GM18868 (cell line): ENCODE measurements around the gene CCDC167.

ENCODE experiments used
- ATAC-seq: cut with Tn5 transposase; IDR thresholded peaks from one replicate; pipeline ENCODE4 v1.9.1; 2021; ENCODE audit warnings: mild to moderate bottlenecking, moderate library complexity; ENCODE audit not compliant: unreplicated experiment

Gene CCDC167

DNA sequence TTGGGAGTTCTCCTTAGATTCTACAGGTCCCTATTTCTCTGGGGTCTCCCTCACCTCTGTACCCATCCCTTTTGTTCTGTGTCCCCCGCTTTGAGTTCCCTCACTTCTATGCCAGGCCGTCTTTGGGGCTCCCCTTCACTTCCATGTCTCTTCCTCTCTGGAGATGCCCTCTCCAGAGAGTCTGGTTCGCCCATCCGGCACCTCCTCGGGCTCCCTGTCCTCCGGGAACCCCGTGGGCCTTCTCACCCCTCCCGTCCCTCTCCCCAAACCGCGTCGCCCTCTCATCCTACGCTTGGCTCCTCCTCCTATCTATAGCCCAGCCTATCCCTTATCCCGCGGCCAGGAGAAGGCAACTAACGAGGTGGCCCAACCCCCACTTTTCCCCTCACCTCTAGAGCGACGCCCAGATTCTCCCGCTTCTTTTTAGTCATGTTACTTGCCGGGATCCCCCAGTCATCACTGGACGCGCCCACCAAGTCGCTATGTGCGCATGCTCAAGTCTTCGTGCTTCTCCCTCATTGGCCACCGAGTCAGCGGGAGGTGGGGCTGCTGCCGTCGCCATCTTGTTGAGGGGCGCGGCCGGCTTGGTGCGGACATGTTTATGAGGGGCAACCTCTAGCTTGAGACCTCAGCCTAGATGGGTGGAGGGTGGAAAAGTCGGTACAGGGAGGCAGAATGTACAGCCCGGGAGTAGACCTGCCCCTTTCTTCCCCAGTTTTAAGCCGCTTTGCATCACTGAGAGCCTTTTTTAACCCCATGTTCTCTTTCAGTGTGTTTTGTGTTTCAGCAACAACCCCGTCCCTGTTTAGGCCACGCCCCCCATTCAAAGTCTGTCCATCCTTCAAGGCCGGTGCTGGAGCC lies at the start of gene CCDC167:
Gene CCDC167, minus strand, starts transcription at position 461 of the 861 bp plus-strand sequence. Its CDS starts 30 bp downstream, at position 431.
- ATAC-seq, result peak; percentile 83

DNA sequence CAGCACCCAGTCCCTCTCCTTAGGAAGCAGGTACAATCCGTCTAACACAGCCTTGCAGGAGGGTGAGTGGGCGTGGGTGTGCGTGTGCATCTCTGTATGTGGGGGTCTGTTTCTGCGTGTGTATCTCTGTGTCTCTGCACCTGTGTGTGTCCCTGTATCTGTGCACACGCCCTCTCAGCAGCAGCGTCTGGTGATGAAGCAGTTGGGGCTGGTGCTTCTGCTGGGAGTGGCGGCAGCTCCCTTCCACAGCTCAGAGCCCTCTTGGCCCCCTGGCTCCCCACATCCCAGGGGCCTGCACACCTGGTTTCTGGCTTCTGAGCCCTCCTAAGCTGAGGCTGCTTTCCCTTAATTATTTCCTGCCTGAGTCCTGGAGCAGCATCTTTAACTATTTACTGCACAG lies 49.5 kb upstream of the CCDC167 start:
- ATAC-seq, result no peak

DNA sequence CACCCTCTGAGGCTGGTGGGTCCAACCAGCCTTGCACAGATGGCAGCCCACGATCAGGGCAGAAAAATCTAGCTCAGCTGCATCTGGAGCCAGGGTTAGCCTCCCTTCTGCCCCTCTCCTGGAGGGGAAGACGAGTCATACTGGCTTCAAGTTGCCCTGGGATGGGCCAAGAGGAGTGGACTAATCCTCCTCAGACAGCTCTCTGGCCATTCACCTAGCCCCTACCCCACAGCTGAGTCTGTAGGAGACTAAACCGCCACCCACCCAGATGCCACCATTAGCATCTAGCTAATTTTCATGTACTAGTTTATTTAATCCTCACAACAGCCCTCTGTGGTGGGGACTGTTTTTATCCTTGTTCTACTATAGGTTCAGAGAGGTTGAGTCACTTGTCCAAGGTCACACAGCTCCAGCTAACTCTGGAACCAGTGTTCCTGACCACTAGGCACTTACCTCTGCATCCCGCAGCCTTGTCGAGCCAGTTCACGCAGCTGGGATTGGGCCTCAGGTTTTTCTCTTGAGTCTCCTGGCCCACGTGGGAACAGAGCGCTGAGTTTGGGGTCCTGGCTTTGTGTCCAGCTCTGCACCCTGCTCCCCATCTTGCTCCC lies 48.5 kb upstream of the CCDC167 start:
- no peak for ATAC-seq

DNA sequence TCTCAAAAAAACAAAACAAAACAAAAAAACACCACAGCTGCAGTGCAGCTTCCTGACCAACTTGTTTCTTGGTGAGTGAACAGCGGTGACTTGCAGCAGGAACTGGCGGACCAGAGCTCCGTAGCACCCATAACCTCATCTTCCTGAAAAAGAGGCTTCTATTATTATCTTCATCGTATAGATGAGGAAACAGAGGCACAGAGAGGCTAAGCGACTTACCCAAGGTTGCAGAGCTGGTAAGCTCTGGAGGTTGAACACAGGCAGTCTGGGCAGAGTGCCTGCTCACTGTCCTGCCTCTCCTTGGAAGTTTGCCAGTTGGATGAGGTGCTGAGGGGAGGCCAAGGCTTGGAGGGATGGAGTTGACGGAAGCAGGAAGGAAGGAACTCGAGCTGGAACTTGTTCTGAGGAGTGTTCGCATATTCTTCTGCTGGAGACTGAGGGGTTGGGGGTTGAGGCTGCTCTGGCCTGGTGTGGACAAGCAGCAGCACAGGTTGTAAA lies 47.9 kb upstream of the CCDC167 start:
- no peak for ATAC-seq

DNA sequence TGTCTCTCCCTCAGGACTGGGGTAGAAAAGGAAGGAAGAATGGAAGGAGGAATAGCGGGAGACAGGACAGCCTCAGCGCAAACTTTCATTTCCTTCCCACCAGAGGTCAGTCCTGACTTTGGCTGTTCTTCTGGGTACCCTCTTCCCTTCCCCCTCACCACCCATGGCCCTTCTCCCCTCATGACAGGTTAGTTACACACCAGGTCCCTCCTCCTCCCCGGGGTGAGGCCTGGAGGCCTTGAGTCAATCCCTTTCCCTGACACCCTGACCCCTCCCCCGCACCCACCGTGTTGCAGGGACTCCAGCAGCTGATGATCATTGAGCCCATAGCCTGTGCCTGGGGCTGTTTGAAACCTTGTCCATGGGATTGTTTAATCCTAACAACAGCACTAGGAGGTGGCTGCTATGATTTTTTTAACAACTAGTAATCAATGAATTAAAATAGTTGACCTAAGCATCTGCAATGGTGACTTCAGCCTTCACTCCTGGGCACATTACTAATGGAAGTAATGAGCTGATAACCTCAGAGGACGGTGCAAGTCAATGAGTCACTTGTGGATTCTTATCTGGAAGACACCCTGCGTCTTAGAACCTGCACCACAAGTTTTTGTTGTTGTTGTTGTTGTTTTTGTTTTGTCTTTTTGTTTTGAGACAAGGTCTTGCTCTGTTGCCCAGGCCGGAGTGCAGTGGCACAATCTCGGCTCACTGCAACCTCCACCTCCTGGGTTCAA lies 46.6 kb upstream of the CCDC167 start:
- ATAC-seq, result no peak

DNA sequence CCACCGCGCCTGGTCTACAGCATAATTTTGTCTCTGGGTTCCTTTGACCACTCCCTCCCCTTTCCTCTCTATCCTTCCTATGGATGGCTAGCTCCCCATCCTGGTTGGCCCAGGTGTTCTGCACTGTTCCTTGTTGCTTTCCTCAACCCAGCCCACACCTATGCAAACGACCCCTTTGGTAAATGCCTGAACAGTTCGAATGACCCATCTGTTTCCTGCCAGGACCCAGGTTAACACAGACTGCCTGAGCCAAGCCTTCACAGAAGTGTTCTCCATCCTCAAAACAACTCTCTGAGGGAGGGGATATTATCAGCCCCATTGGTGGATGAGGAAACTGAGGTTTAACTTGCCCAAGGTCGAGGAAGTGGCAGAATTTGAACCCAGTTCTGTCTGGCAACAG lies 44.8 kb upstream of the CCDC167 start:
- ATAC-seq, result no peak

DNA sequence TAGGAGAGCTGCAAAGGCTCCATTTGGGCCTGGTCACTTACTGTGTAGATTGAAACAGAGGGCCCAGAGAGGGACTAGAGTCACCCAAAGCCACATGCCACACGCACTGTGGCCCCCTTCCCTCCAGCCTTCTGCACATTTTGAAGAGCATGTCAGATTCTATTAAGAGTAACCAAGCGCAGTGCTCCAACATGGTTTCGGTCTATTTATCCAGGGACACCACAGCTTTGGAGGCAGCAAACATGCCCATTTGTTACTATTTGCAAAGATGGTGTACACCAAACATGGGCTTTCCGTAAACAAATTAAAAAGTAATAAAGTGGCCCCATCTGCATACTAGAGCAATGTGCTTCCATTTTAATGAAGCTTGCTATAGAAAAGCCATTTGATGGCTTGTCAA lies 43.7 kb upstream of the CCDC167 start:
- ATAC-seq, result no peak

DNA sequence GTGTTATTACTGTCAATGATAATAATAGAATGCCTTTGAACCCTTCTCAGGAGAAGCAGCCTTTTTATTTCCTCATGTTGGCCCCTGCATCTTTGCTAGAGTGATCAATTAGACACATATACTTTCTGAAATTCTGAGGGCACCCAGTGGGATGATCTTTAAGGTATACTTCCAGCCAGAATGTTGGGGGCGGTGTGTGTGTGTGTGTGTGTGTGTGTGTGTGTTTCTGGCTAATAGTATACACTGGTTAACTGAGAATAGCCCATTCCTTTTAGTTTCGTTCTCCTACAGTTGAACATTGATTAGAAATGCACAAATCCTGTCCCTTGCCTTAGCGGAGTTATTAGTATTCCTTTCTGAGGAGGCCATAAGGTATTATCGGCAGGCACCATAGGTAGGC lies 41.7 kb upstream of the CCDC167 start:
- no peak for ATAC-seq

DNA sequence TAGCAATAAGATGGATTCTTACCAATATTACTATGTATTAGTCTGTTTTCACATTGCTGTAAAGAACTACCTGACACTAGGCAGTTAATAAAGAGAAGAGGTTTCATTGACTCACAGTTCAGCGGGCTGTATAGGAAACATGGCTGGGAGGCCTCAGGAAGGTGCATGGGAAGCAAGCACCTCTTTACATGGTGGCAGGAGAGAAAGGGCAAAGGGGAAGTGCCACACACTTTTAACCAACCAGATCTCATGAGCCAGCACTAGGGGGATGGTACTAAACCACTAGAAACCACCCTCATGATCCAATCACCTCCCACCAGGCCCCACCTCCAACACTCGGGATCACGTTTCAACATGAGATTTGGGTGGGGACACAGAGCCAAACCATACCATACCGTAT lies 40.7 kb upstream of the CCDC167 start:
- no peak for ATAC-seq

DNA sequence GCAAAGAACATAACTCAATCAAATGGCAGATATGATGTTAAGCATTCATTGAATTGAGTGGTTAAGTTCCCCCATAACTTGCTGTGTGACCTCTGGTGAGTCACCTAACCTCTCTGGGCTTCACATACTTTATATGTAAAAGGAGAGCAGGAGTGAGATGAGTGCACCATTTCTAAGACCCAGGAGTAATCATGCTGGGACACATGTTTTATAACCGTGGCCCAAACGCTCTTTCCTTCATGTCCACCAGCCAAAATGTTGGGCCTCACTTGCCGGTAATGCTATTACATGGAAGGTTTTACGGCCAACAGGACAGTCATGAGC lies 40.3 kb upstream of the CCDC167 start:
- ATAC-seq, result no peak

DNA sequence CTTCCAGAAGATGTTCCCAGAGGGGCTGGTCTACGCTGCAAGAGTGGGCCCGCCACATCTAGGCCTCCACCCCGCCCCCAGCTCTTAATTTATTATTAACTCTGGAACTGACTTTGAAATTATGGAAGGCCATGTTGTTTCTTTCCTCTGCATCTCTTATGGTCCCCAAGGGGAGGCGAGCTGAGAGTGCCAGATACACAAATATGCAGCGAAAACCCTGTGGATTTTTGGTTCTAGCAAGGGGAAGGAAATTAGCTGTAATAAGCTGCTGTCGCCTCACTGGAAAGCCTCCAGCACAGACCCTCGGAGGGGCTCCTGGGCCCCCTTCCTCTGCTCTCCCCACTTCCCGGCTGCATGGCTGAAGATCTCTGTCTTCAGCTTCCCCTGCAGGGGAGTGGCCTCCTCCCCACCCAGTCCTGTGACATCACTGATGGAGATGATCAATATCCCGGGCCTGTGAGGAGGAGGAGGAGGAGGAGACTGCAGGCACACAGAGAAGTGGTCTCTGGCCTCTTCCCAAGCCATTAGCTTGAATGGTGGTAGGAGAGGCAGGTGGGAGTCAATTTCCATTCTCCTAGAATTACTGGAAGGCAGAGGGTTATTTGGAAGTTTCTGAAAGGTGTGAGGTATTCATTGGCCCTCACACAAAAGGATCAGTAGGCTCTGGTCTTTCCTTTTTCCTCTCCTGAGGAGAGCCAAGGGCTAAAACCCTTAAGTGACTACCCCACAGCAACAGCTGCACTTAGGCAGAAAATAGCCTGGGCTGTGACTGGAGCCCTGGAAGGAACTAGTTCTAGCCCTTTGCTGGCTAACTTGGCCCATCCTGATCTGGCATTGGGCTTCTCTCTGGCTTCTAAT lies 39.7 kb upstream of the CCDC167 start:
- no peak for ATAC-seq

DNA sequence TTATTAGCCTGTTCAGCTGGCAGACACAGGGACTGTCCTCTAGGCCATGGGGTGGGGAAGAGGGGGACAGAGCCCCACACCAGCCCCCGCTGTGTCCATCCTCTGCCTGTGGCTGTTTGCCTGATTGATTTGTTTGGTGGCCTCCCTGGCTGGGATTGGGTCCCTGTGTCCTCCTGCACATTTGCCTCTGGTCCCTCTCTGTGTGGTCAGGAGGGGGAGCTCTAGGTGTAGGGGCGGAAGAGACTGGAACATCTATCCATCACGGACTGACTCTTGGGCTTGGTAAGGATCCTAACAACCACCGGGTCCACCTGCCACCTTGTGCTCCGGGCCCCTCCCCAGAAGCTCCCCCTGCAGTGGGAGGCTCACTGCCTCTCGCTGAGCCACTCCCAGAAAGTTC lies 38.4 kb upstream of the CCDC167 start:
- no peak for ATAC-seq

DNA sequence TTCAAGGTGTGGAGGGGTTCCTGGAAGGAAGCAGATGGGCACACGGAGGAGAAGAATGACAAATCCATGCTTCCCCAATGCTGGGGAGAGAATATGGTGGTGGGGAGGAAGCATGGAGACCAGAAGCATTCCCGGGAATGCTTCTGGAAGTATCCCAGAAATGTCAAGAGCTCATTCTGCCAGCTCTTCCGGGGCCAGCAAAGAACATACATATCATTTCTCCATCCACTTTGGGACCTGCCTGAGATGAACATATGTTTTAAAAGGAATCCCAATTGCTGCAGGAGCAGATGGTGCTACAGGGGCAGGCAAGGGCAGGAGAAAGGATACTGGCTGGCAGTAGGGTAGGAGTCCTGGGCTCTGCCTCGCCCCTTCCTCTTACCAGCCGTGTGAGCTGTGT lies 37.9 kb upstream of the CCDC167 start:
- no peak for ATAC-seq

DNA sequence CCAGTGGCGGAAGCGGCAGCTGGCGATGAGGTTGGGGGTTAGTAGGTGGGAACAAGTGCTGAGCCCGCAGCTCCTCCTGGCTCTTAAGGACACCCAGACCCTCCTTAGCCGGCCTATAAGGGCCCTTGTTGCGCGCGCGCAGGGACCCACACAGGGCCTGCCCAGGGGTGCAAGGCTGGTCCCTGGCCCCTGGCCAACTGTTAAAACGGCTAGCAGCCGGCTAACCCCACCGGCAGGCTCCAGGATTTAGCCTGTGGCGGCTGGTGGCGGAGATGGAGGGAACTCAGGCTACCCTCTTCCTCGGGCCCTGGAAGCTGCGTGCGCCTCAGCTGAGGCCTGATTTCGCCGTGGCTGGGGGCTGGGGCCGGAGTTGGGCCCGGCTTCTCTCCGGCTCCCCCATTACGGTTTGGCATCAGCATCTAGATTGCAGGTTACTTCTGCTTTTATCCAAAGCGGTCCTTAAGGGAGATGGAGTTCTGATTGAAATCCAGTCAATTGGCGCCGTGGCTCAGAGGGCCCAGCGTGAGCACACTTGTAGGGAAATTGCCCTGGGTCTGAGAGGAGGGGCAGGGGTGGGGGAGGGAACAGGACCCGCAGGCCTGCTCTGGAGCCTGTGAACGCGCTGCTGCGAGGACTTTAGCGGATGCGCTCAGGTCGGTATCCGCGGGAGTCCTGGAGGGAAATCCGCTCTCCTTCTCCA lies 36.9 kb upstream of the CCDC167 start:
- no peak for ATAC-seq

DNA sequence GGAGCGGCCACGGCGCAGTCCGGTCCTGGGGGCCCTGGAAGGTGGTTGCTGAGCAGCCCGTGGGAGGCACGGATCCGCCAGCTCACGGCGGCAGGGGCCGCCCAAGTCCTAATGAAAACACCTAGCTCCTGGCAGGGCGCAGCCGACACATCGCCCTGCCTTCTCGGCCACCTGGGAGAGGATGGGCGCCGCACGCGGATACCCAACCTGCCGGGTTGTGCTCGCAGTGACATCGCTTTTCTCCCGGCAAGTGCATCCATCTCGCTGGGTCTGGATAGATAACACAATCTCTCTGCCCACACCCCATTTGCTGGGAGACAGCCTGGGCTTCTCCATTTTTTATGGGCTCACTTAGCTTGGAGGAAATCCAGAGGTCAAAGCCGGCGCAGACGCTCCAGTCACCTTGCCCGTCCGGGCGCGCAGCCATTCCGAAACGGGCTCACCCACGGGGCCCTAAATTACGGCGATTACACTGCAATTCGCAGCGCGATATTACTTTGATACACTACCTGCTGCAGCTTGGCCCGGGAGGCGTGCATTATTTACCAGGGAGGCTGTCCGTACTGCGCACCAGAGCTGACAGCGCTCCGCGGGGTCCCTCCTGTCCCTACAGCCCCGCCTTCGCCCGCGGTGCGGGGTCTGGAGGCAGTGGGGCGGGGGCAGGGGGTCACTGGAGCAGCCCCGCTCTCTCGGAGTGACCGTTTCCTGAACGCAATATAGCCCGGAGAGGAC lies 36.2 kb upstream of the CCDC167 start:
- no peak for ATAC-seq

DNA sequence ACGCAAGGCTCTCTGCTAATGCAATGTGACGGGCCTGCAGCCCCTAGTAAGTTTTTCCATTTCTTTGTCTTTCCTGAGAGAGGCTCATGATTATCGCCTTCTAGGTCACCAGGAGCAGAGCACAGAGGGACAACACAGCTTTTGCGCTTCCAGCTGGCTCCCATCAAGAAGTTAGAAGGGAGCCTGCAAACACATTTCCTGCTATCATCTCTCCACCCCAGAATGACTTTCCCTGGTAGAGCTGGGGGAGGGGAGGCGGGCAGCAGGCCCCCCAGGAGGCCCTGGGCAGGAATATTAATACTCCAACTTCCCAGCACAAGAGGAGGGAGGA lies 35.7 kb upstream of the CCDC167 start:
- ATAC-seq, result no peak

DNA sequence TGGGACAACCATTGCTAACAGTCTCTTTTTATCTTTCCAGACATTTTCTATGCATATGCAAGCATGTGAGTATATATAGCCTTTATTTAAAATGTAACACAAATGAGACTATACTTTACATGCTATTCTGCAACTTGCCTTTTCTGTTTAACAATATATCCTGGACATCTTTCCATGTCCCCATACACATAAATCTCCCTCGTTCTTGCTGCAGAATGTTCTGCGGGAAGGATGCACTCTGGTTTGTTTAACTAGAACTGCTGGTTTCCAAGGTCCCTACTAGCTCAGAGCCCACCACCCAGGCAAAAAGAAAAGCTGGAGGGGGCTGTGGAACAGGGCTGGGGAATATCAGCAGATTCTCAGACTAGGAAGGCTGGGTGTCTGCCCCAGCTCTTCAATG lies 35.2 kb upstream of the CCDC167 start:
- ATAC-seq, result no peak

DNA sequence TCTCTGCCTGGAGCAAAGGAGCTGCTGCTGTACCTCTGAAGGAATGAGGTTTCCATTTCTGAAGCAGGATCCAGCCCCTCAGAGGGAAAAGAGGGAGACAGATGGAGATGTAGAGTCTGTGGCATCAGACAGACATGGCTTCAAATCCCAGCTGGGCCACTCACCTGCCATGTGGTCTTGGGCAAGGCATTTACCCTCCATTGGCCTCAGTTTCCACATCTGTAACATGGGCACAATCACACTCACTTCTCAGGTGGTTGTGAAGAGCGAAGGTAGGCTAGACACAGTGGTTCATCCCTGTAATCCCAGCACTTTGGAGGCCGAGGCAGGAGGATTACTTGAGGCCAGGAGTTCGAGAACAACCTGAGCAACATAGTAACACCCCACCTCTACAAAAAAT lies 32.4 kb upstream of the CCDC167 start:
- no peak for ATAC-seq

DNA sequence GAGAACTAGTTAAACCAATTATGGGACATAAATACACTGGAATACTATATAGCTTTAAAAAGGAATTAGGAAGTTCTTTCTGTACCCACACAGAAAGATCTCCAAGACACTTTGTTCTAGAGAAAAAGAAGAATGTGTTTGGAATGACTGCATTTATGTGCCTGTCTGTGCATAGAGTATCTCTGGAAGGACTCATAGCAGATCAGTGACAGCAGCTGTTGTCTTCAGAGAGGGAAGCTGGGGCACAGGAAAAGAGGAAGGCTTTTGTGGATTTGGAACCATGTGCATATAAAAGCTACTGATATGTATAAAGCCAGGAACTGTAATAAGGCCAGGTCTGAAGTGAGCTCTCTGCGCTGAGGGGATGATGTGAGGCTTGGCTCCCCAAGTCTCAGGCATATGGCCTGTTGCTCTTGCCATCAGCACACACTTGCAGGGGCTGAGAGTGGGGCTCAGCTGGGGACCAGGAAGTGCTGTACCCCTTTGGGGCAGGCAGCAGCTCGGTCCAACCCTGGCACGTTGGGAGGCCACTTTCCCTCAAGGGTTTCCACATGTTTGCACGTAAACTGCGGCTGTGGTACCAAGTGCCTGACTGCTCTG lies 31.8 kb upstream of the CCDC167 start:
- no peak for ATAC-seq
